Natural killer cell treated with Interleukin-12 subunit alpha and Interleukin-12 subunit beta and Interleukin-15 and Interleukin-18, amount 100 ng/mL, for 72 hours (primary cell): ENCODE measurements around the gene C2CD2L. TPM values are rescaled to one million over a fixed set of nuclear protein-coding genes. Genes with fewer than 3 reads are reported as not detected.

Experiments used
- ATAC-seq, 2 donors: fragments of 150-1000 bp; cut with Tn5 transposase in 1 of 2; sonication (Bioruptor Pico), chemical (Tn5 transposase) in 1 of 2; 2 replicates each; pipeline ENCODE4 v1.10.0; 2021
- DNase-seq: peaks from one replicate; pipeline ENCODE4 v3.0.0; 2022; ENCODE audit warnings: low spot score
- H3K27ac Mint-ChIP-seq, 2 donors: 1 replicate in 1 of 2; 2 replicates in 1 of 2; pipeline ENCODE4 v1.8.0; 2022; ENCODE audit warnings: mixed read lengths in 2 of 2, mild to moderate bottlenecking in 1 of 2, moderate library complexity in 1 of 2
- H3K27me3 Mint-ChIP-seq, 2 donors: 1 replicate in 1 of 2; 2 replicates in 1 of 2; pipeline ENCODE4 v1.8.0; 2022; ENCODE audit warnings: mixed read lengths in 2 of 2
- H3K36me3 Mint-ChIP-seq: one replicate; pipeline ENCODE4 v1.8.0; 2022; ENCODE audit warnings: mixed read lengths
- H3K4me1 Mint-ChIP-seq, 2 donors: 1 replicate in 1 of 2; 2 replicates in 1 of 2; pipeline ENCODE4 v1.8.0; 2022; ENCODE audit warnings: low read depth in 2 of 2, mixed read lengths in 2 of 2, mild to moderate bottlenecking in 1 of 2
- H3K4me3 Mint-ChIP-seq: one replicate; pipeline ENCODE4 v1.8.0; 2022; ENCODE audit warnings: mixed read lengths
- H3K9me3 Mint-ChIP-seq: 2 replicates; pipeline ENCODE4 v1.8.0; 2022; ENCODE audit warnings: mixed read lengths
- total RNA-seq, 2 donors: library from RNA; stranded (reverse); gene quantifications; one replicate each; pipeline ENCODE4 v1.2.3, GENCODE V29; 2022

The C2CD2L gene
- total RNA-seq, 2 donors from 2014 or later, result 37.9 to 58.4 TPM

DNA sequence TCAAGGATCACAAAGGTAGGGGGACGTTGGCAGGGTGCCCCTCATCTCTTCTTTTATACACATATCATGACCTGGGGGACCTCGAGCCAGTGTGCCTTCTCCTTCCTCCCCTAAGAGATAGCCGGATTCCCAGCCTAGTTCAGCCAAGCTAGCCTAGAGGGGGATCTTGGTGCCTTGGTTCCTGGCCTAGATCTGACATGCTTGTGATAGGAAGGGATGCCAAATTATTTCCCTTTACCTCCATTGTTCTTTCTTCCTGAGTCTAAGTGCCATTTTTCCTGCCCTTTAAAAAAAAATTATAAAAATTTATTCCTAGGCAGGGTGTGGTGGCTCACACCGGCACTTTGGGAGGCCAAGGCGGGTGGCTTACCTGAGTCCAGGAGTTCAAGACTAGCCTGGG, 7.2 kb downstream of the C2CD2L start:
- Mint-ChIP-seq H3K4me3 (no peak overlapping the region), H3K9me3 (no peaks in the 10 kb centered on the region), H3K36me3 (peaks cover 16% of the 10 kb centered on the region), H3K27me3 (no peaks in the 10 kb centered on the region), H3K4me1 (peaks cover 15 to 20% of the 10 kb centered on the region in 2 donors), H3K27ac (no peak overlapping the region)
- ATAC-seq, result no peak
- DNase-seq, result no peak

GRCh38 chr11:119115484-119116234, 8.5 kb downstream of the C2CD2L start:
- peak overlapping the region; percentile 68 to 71 for H3K27ac Mint-ChIP-seq
- ATAC-seq, result no peak
- peaks cover 16% of the 10 kb centered on the region for H3K36me3 Mint-ChIP-seq
- H3K4me3 Mint-ChIP-seq, result no peak overlapping the region
- H3K4me1 Mint-ChIP-seq, result peaks cover 13 to 15% of the 10 kb centered on the region in 2 donors
- no peaks in the 10 kb centered on the region for H3K9me3 Mint-ChIP-seq
- no peak for DNase-seq
- no peaks in the 10 kb centered on the region for H3K27me3 Mint-ChIP-seq

GRCh38 chr11:119116235-119116594, 9.1 kb downstream of the C2CD2L start:
- no peak for ATAC-seq
- H3K9me3 Mint-ChIP-seq, result no peaks in the 10 kb centered on the region
- peaks cover 16% of the 10 kb centered on the region for H3K36me3 Mint-ChIP-seq
- peaks cover 19% of the 10 kb centered on the region in 2 donors for H3K4me1 Mint-ChIP-seq
- H3K4me3 Mint-ChIP-seq, result no peak overlapping the region
- H3K27me3 Mint-ChIP-seq, result no peaks in the 10 kb centered on the region
- no peak for DNase-seq
- H3K27ac Mint-ChIP-seq, result no peak overlapping the region

DNA sequence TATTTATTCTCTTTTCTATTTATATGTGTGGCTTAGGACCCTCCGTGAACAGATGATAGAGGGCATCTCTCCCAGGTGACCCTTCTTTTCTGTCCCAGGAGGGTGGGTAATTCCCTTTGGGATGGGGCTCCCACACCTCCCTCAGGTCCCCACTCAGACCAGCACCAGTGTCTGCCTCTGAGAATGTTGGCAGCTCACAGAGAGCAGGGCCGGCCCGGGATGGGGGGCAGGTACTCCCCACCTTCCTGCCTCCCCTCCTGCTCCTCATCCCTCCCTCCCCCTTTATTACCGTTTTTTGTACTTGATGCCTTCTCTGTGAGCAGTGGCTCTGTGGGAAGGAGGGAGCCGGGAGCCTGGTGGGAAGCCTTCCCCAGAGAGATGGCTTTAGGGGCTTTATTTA, 9.5 kb downstream of the C2CD2L start:
- H3K36me3 Mint-ChIP-seq, result peaks cover 12% of the 10 kb centered on the region
- no peaks in the 10 kb centered on the region for H3K9me3 Mint-ChIP-seq
- ATAC-seq (no peak), DNase-seq (no peak)
- H3K27me3 Mint-ChIP-seq, result no peaks in the 10 kb centered on the region
- H3K4me1 Mint-ChIP-seq, result peaks cover 18 to 21% of the 10 kb centered on the region in 2 donors
- no peak overlapping the region for H3K4me3 Mint-ChIP-seq
- peak overlapping the region in 1 of 2 donors; percentile 5 for H3K27ac Mint-ChIP-seq

DNA sequence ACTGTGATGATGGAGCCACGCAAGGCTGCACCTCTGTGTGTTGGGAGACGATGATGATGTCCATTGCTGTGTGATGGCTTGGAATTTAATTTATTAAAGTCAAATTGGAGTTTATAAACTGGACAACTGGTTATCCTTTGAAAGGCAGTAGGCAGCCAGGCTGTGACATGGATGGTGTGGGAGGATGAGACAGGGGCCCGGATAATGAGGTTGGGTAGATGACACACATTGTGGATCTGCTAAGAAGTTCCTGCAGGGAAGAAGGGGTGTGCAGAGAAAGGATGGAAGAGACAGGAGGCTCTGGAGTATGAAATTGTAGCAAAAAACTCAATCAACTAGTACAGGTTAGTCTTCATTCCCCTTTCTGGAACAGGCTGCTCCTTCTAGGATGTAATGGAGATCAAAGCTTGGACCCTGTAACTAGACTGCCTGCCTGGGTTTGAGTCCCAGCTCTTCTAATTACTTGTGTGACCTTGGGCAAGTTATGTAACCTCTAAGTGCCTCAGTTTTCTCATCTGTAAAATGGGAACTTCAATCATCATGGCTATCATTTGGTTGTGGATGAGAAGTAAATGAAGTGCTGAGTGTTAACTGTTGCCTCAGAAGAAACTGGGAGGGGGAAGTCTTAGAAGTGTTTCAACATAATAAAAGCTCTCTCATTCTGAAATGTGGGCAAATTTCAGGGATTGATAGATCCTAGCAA, 10.0 kb downstream of the C2CD2L start:
- ATAC-seq (no peak), DNase-seq (no peak)
- Mint-ChIP-seq H3K27ac (peak overlapping the region in 1 of 2 donors; percentile 5), H3K36me3 (peaks cover 7% of the 10 kb centered on the region), H3K9me3 (no peaks in the 10 kb centered on the region), H3K27me3 (no peaks in the 10 kb centered on the region), H3K4me3 (no peak overlapping the region), H3K4me1 (peaks cover 19 to 26% of the 10 kb centered on the region in 2 donors)

DNA sequence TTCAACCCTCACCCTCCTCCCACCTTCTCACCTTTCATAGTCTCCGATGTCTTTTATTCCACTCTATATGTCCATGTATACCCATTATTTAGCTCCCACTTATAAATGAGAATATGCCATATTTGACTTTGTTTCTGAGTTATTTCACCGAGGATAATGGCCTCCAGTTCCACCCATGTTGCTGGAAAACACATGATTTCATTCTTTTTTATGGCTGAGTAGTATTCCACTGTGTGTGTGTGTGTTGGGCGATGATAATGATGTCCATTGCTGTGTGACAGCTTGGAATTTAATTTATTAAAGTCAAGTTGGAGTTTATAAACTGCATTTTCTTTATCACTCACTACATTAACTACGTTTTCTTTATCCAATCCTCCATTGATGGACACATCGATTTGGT, 11.1 kb downstream of the C2CD2L start:
- Mint-ChIP-seq H3K36me3 (peaks cover 7% of the 10 kb centered on the region), H3K9me3 (no peaks in the 10 kb centered on the region), H3K27ac (no peak overlapping the region), H3K4me1 (peaks cover 24 to 37% of the 10 kb centered on the region in 2 donors), H3K27me3 (no peaks in the 10 kb centered on the region), H3K4me3 (no peak overlapping the region)
- DNase-seq, result no peak
- no peak for ATAC-seq

DNA sequence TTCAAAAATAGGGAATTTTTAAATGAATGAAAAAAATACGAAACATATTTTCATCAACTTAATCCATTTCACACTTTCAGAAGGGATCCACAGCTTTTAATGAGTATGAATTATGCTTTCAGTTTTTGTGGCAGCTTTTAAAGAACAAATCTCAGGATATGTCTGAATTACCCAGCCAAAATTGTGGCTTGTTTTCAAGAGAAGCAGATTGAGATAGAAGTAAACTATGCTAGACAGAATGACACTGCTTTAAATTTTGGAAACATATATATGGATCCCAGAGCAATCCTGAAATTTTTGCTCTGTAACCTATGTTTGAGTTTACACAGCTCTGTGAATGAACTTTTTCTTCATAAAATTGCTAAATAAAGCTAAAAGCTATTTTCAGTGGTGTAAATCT, 11.8 kb downstream of the C2CD2L start:
- ATAC-seq, result no peak
- peaks cover 24 to 38% of the 10 kb centered on the region in 2 donors for H3K4me1 Mint-ChIP-seq
- no peak overlapping the region for H3K27ac Mint-ChIP-seq
- H3K4me3 Mint-ChIP-seq, result no peak overlapping the region
- H3K9me3 Mint-ChIP-seq, result no peaks in the 10 kb centered on the region
- H3K27me3 Mint-ChIP-seq, result no peaks in the 10 kb centered on the region
- peaks cover 7% of the 10 kb centered on the region for H3K36me3 Mint-ChIP-seq
- DNase-seq, result no peak

GRCh38 chr11:119120639-119121007, 13.5 kb downstream of the C2CD2L start:
- Mint-ChIP-seq H3K36me3 (peaks cover under 1% of the 10 kb centered on the region), H3K9me3 (no peaks in the 10 kb centered on the region), H3K4me1 (peaks cover 21 to 32% of the 10 kb centered on the region in 2 donors), H3K27ac (peak overlapping the region; percentile 74 to 90), H3K27me3 (no peaks in the 10 kb centered on the region), H3K4me3 (peak overlapping the region; percentile 98)
- DNase-seq (no peak), ATAC-seq (no peak)

DNA sequence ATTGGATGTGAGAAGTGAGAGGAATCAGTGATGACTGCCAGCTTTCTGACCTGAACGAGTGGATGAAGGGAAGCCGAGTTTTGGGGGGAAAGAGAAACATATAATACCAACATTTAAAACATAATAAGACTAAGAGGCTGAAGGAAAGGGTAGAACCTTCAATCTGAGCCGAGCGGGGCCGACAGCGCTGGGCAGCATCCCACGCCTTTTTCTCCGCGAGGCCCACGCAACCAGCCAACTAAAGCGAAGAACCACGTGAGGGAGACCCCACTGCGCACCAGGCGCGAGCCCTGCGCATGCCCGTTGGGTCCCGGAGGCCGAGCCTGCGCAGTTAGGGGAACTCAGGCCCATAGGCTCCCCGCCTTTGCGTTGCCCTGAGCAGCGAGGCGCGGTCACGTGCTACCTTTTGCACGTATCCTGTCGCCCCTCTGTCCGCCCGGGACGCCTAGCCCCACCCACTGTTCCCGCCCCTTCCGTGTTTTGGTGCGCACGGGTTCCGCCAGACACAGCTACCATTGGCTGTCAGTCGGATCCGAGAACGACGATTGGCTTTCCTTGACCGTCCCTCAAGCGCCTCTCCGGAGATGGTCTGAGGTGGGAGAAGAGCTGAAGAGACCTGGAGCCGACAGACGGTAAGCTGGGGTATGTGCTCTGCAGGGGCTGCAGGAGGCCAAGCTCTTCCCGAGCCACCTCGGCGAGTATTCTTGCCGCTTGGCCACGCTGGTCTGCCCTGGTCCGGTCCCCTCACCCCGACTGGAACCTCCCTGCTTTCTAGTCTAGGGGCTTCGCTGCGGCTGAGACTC, 14.1 kb downstream of the C2CD2L start, which contains the start of gene HINFP:
Gene HINFP, plus strand, starts transcription at position 573 of the 803 bp plus-strand sequence. CDS start 5,365 bp downstream, outside the sequence.
- no peaks in the 10 kb centered on the region for H3K9me3 Mint-ChIP-seq
- H3K27ac Mint-ChIP-seq, result peak within 1 kb of the TSS; percentile 74 to 90
- peaks cover 18 to 32% of the 10 kb centered on the region in 2 donors for H3K4me1 Mint-ChIP-seq

DNA sequence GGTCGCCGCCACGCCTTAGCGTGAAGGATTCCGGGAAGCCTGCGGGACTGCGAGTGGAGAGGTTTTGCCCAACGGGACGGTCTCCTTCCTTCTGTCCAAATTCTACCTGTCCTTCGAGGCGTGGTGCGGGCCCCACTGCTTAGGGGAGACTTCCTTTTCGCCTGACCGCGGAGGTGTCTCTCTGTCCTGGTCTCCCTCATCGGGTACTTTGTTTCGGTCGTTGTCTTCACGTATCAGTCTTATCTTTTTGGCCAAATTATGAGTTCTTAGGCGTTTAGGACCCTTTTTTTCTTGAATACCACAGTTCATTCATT, 14.6 kb downstream of the C2CD2L start:
- Mint-ChIP-seq H3K27me3 (no peaks in the 10 kb centered on the region), H3K9me3 (no peaks in the 10 kb centered on the region), H3K4me3 (peak overlapping the region; percentile 98), H3K4me1 (peaks cover 20 to 32% of the 10 kb centered on the region in 2 donors), H3K27ac (peak overlapping the region; percentile 74 to 90), H3K36me3 (no peaks in the 10 kb centered on the region)
- no peak for DNase-seq
- peak in 1 of 2 donors; percentile 29 for ATAC-seq

More for the DNA sequence above, 14.1 kb downstream of the C2CD2L start, which contains the start of gene HINFP:
- peak within 1 kb of the TSS; percentile 98 for H3K4me3 Mint-ChIP-seq
- no peaks in the 10 kb centered on the region for H3K36me3 Mint-ChIP-seq
- ATAC-seq (peak; percentile 99), DNase-seq (peak; percentile 100)
- H3K27me3 Mint-ChIP-seq, result no peaks in the 10 kb centered on the region

- DNase-seq (no peak), ATAC-seq (no peak)
- peaks cover 15 to 23% of the 10 kb centered on the region in 2 donors for H3K4me1 Mint-ChIP-seq
- H3K9me3 Mint-ChIP-seq, result no peaks in the 10 kb centered on the region
- H3K36me3 Mint-ChIP-seq, result no peaks in the 10 kb centered on the region
- H3K27ac Mint-ChIP-seq, result no peak overlapping the region
- H3K4me3 Mint-ChIP-seq, result no peak overlapping the region
- H3K27me3 Mint-ChIP-seq, result no peaks in the 10 kb centered on the region
Observed at GRCh38 chr11:119125821-119126220, 18.7 kb downstream of the C2CD2L start.

- Mint-ChIP-seq H3K27me3 (no peaks in the 10 kb centered on the region), H3K9me3 (no peaks in the 10 kb centered on the region), H3K27ac (peak overlapping the region in 1 of 2 donors; percentile 69), H3K4me1 (peaks cover 15 to 16% of the 10 kb centered on the region in 2 donors), H3K4me3 (no peak overlapping the region), H3K36me3 (no peaks in the 10 kb centered on the region)
- DNase-seq (no peak), ATAC-seq (no peak)
Observed at GRCh38 chr11:119126675-119127268, 19.6 kb downstream of the C2CD2L start.

DNA sequence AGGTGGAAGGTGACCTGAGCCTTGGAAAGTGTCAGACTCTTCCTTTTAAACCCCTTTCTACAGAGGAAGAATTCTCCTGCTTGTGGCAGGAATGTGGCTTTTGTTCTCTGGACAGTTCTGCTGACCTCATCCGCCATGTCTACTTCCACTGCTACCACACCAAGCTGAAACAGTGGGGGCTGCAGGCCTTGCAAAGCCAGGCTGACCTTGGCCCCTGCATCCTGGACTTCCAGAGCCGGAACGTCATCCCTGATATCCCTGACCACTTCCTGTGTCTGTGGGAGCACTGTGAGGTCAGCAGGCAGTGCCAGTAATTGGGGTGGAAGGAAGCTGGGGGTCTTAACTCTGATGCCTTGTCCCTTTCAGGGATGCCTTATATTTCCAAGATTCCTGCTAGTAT, 23.5 kb downstream of the C2CD2L start:
- H3K4me3 Mint-ChIP-seq, result no peak overlapping the region

More for the DNA sequence above, 23.5 kb downstream of the C2CD2L start:
- no peaks in the 10 kb centered on the region for H3K9me3 Mint-ChIP-seq
- ATAC-seq, result no peak
- H3K4me1 Mint-ChIP-seq, result peaks cover 0 to 6% of the 10 kb centered on the region in 2 donors
- H3K27me3 Mint-ChIP-seq, result no peaks in the 10 kb centered on the region
- DNase-seq, result no peak
- peaks cover 12% of the 10 kb centered on the region for H3K36me3 Mint-ChIP-seq
- H3K27ac Mint-ChIP-seq, result no peak overlapping the region
